Neural cell (in vitro differentiated cells): ENCODE data around the gene FHIT. TPM values are rescaled to one million over a fixed set of nuclear protein-coding genes. Genes with fewer than 3 reads are reported as not detected.

ENCODE experiments used
- H2AFZ ChIP-seq: fragments of 200-600, 300-800 bp; sonication (generic), shearing (Covaris generic); 2 replicates; pipeline ENCODE4 v1.6.0; 2014; ENCODE audit warnings: low read depth, mild to moderate bottlenecking, antibody characterized with exemption, low read length, moderate library complexity
- H3F3A ChIP-seq: fragments of 200-600 bp; shearing (Covaris generic); 2 replicates; pipeline ENCODE4 v1.6.1; 2016; ENCODE audit warnings: mild to moderate bottlenecking, moderate library complexity, mixed read lengths, antibody characterized with exemption, low read length; ENCODE audit not compliant: insufficient read depth, poor library complexity, severe bottlenecking
- H3K27ac ChIP-seq: fragments of 200-600, 300-800 bp; sonication (generic), shearing (Covaris generic); 2 replicates; pipeline ENCODE4 v1.5.1; 2014; ENCODE audit warnings: mild to moderate bottlenecking, low read length, moderate library complexity
- H3K27me3 ChIP-seq: fragments of 300-800, 200-600 bp; sonication (generic), shearing (Covaris generic); 2 replicates; pipeline ENCODE4 v1.6.0; 2014; ENCODE audit warnings: mild to moderate bottlenecking, low read depth, low read length, moderate library complexity; ENCODE audit not compliant: insufficient read depth
- H3K36me3 ChIP-seq: fragments of 300-800, 200-600 bp; sonication (generic), shearing (Covaris generic); 2 replicates; pipeline ENCODE4 v1.5.1; 2014; ENCODE audit warnings: mild to moderate bottlenecking, antibody characterized with exemption, low read length, moderate library complexity; ENCODE audit not compliant: insufficient read depth
- H3K4me2 ChIP-seq: fragments of 300-800, 200-600 bp; sonication (generic), shearing (Covaris generic); 2 replicates; pipeline ENCODE4 v1.6.0; 2014; ENCODE audit warnings: mild to moderate bottlenecking, low read length
- H3K4me3 ChIP-seq: fragments of 300-800, 200-600 bp; sonication (generic), shearing (Covaris generic); 2 replicates; pipeline ENCODE4 v1.5.1; 2014; ENCODE audit warnings: mild to moderate bottlenecking, low read length, moderate library complexity
- H3K79me2 ChIP-seq: fragments of 200-600 bp; shearing (Covaris generic); replicated peaks from 2 replicates; pipeline ENCODE4 v1.6.0; 2014; ENCODE audit warnings: mild to moderate bottlenecking, low read length, moderate library complexity; ENCODE audit not compliant: insufficient read depth
- H3K9ac ChIP-seq: fragments of 300-800, 200-600 bp; sonication (generic), shearing (Covaris generic); 2 replicates; pipeline ENCODE4 v1.6.1; 2016; ENCODE audit warnings: mild to moderate bottlenecking, low read length, mixed read lengths
- H3K9me2 ChIP-seq: fragments of 200-600 bp; shearing (Covaris generic); 2 replicates; pipeline ENCODE4 v1.6.1; 2016; ENCODE audit warnings: mild to moderate bottlenecking, low read length, mixed read lengths; ENCODE audit not compliant: insufficient read depth
- H3K9me3 ChIP-seq: fragments of 200-600, 300-800 bp; sonication (generic), shearing (Covaris generic); 2 replicates; pipeline ENCODE4 v1.6.1; 2016; ENCODE audit warnings: mild to moderate bottlenecking, mixed run types, low read length, moderate library complexity, mixed read lengths
- H4K20me1 ChIP-seq: fragments of 200-600 bp; shearing (Covaris generic); 2 replicates; pipeline ENCODE4 v1.6.1; 2016; ENCODE audit warnings: mild to moderate bottlenecking, mixed run types; ENCODE audit not compliant: insufficient read depth
- CTCF ChIP-seq: fragments of 450-650 bp; IDR thresholded peaks from 2 replicates; pipeline ENCODE4 v1.5.1; 2014; ENCODE audit warnings: antibody characterized with exemption, mild to moderate bottlenecking, moderate library complexity; ENCODE audit not compliant: poor library complexity, severe bottlenecking
- EP300 ChIP-seq: fragments of 450-650 bp; conservative IDR thresholded peaks from 2 replicates; pipeline ENCODE4 v1.6.1; 2014; ENCODE audit warnings: antibody characterized with exemption, mild to moderate bottlenecking, moderate library complexity; ENCODE audit not compliant: poor library complexity, severe bottlenecking
- EZH2 ChIP-seq: fragments of 200-600, 300-800 bp; shearing (Covaris generic), sonication (generic); IDR thresholded peaks from 2 replicates; pipeline ENCODE4 v1.6.1; 2014; ENCODE audit warnings: antibody characterized with exemption, low read length, borderline replicate concordance, mild to moderate bottlenecking; ENCODE audit not compliant: insufficient read depth, poor library complexity, severe bottlenecking
- MXI1 ChIP-seq: fragments of 450-650 bp; conservative IDR thresholded peaks from 2 replicates; pipeline ENCODE4 v1.6.1; 2014; ENCODE audit warnings: antibody characterized with exemption, mild to moderate bottlenecking; ENCODE audit not compliant: poor library complexity, severe bottlenecking
- POLR2AphosphoS5 ChIP-seq: IDR thresholded peaks from 2 replicates; pipeline ENCODE4 v1.6.1; 2012
- RAD21 ChIP-seq: fragments of 450-650 bp; conservative IDR thresholded peaks from 2 replicates; pipeline ENCODE4 v1.6.1; 2014; ENCODE audit warnings: antibody characterized with exemption, mild to moderate bottlenecking, moderate library complexity
- REST ChIP-seq: IDR thresholded peaks from 2 replicates; pipeline ENCODE4 v1.6.1; 2012; ENCODE audit warnings: borderline replicate concordance
- SMC3 ChIP-seq: fragments of 450-650 bp; conservative IDR thresholded peaks from 2 replicates; pipeline ENCODE4 v1.6.1; 2014; ENCODE audit warnings: antibody characterized with exemption, mild to moderate bottlenecking, moderate library complexity; ENCODE audit not compliant: poor library complexity
- TAF1 ChIP-seq: IDR thresholded peaks from 2 replicates; pipeline ENCODE4 v1.6.1; 2012; ENCODE audit warnings: low read depth
- polyA plus RNA-seq: library from polyadenylated mRNA; depleted of rRNA; stranded (reverse); fragments of >200 nt; gene quantifications from 2 replicates; pipeline ENCODE4 v1.2.3, GENCODE V29; 2014

The FHIT gene
- polyA plus RNA-seq, 1 donor from 2014 or later = not detected

GRCh38 chr3:61158216-61158615, 93.0 kb downstream of the FHIT start:
- Histone ChIP-seq H3F3A (peaks cover 4% of the 10 kb centered on the region), H3K4me2 (no peak overlapping the region), H3K79me2 (no peaks in the 10 kb centered on the region), H4K20me1 (no peaks in the 10 kb centered on the region), H3K36me3 (no peaks in the 10 kb centered on the region), H3K9me3 (no peaks in the 10 kb centered on the region), H3K27me3 (no peaks in the 10 kb centered on the region), H3K4me3 (no peak overlapping the region), H3K9me2 (no peaks in the 10 kb centered on the region), H2AFZ (no peak overlapping the region), H3K9ac (no peak overlapping the region), H3K27ac (no peak overlapping the region)
- TF ChIP-seq EP300 (no peak), MXI1 (no peak), SMC3 (no peak), POLR2AphosphoS5 (no peak), REST (no peak), CTCF (no peak)

GRCh38 chr3:61157414-61157813, 93.8 kb downstream of the FHIT start:
- Histone ChIP-seq H3K79me2 (no peaks in the 10 kb centered on the region), H3K9ac (no peak overlapping the region), H3K27ac (no peak overlapping the region), H3K4me3 (no peak overlapping the region), H3K27me3 (no peaks in the 10 kb centered on the region), H3K9me3 (no peaks in the 10 kb centered on the region), H3K9me2 (no peaks in the 10 kb centered on the region), H4K20me1 (no peaks in the 10 kb centered on the region), H3K36me3 (no peaks in the 10 kb centered on the region), H2AFZ (no peak overlapping the region), H3F3A (peaks cover 4% of the 10 kb centered on the region), H3K4me2 (no peak overlapping the region)
- TF ChIP-seq POLR2AphosphoS5 (no peak), EZH2 (no peak), SMC3 (no peak), TAF1 (no peak), CTCF (no peak), RAD21 (no peak), EP300 (no peak), MXI1 (no peak), REST (no peak)
